ENCODE measurements around the gene DCPS. TPM values are rescaled to one million over a fixed set of nuclear protein-coding genes. Genes with fewer than 3 reads are reported as not detected.
A peak's percentile ranks its signal among the peaks of the same experiment; 100 is the strongest.
"Not testable (repeated sequence)": the region's sequence is repeated elsewhere in the genome, so short reads cannot be mapped to it uniquely, and the experiment has no call there.

The DCPS gene
- total RNA-seq, 1 donor from 2014 or later, result 40.4 TPM

DNA sequence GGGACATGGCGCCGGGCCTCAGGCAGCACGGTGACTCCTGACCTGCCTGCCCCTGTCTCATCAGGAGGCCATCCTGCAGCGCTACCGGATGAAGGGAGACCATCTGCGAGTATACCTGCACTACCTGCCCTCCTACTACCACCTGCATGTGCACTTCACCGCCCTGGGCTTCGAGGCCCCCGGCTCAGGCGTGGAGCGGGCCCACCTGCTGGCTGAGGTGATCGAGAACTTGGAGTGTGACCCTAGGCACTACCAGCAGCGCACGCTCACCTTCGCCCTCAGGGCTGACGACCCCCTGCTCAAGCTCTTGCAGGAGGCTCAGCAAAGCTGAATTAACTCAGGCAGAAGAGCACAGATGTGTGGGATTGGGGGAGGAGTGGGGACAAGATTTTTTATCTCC lies 41.4 kb downstream of the DCPS start:
- peak overlapping the region; percentile 66 for H3K27ac Mint-ChIP-seq
- H3K4me3 Mint-ChIP-seq, result no peak overlapping the region
- H3K36me3 Mint-ChIP-seq (ENCODE audit: low read depth), result peaks cover 25% of the 10 kb centered on the region
- peaks cover 44% of the 10 kb centered on the region for H3K4me1 Mint-ChIP-seq (ENCODE audit: low read depth)
- no peaks in the 10 kb centered on the region for H3K9me3 Mint-ChIP-seq
- DNase-seq (ENCODE audit: low spot score), result no peak
- intact Hi-C loops (cut with micrococcal nuclease), result no loop called here
- no peaks in the 10 kb centered on the region for H3K27me3 Mint-ChIP-seq (ENCODE audit: insufficient read depth)

- peaks cover 29% of the 10 kb centered on the region for H3K36me3 Mint-ChIP-seq (ENCODE audit: low read depth)
- H3K27me3 Mint-ChIP-seq (ENCODE audit: insufficient read depth), result no peaks in the 10 kb centered on the region
- H3K4me1 Mint-ChIP-seq (ENCODE audit: low read depth), result peaks cover 47% of the 10 kb centered on the region
- no peak for DNase-seq (ENCODE audit: low spot score)
- H3K9me3 Mint-ChIP-seq, result no peaks in the 10 kb centered on the region
- no peak overlapping the region for H3K4me3 Mint-ChIP-seq
- intact Hi-C loops (cut with micrococcal nuclease), result no loop called here
- H3K27ac Mint-ChIP-seq, result peak overlapping the region; percentile 79
These were observed 42.1 kb downstream of the DCPS start for GRCh38 chr11:126345759-126346585.

DNA sequence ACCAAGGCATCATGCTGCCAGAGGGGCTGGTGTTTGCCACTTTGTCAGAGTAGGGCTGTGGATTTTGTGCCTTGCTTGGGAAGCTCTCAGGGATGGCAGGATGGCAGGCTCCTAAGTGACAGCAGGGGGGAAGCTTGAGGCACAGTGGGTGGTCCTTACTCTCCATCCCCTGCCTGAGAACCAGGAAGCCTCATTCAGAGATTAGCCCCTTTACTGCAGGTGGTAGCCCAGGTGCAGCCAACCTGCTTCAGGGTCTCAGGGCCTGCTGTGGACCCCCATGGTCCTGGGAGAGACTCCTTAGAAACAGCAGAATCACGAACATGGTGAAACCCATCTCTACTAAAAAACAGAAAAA lies 42.7 kb downstream of the DCPS start:
- no peak for DNase-seq (ENCODE audit: low spot score)
- Mint-ChIP-seq H3K36me3 (ENCODE audit: low read depth) (peaks cover 26% of the 10 kb centered on the region), H3K27ac (peak overlapping the region; percentile 79), H3K27me3 (ENCODE audit: insufficient read depth) (no peaks in the 10 kb centered on the region), H3K4me1 (ENCODE audit: low read depth) (peaks cover 43% of the 10 kb centered on the region), H3K9me3 (no peaks in the 10 kb centered on the region), H3K4me3 (no peak overlapping the region)
- intact Hi-C loops (cut with micrococcal nuclease), result no loop called here

DNA sequence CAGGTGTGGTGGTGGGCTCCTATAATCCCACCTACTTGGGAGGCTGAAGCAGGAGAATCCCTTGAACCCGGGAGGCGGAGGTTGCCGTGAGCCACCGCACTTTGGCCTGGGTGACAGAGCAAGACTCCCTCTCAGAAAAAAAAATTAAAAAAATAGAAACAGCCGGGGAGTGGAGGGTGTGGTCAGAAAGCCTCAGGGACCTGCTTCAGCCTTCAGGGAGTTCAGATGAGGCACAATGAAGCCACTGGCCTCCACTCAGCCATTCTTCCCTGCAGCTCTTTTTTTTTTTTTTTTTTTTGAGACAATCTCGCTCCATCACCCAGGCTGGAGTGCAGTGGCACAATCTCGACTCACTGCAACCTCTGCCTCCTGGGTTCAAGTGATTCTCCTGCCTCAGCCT lies 43.1 kb downstream of the DCPS start:
- DNase-seq (ENCODE audit: low spot score); H3K4me3 Mint-ChIP-seq; H3K9me3 Mint-ChIP-seq; H3K27me3 Mint-ChIP-seq (ENCODE audit: insufficient read depth); intact Hi-C loops (cut with micrococcal nuclease); H3K27ac Mint-ChIP-seq: not testable (repeated sequence)
- Mint-ChIP-seq H3K36me3 (ENCODE audit: low read depth) (peaks cover 23% of the 10 kb centered on the region), H3K4me1 (ENCODE audit: low read depth) (peaks cover 40% of the 10 kb centered on the region)

GRCh38 chr11:126347751-126348668 lies 44.1 kb downstream of the DCPS start:
- Mint-ChIP-seq H3K9me3 (no peaks in the 10 kb centered on the region), H3K4me1 (ENCODE audit: low read depth) (peaks cover 44% of the 10 kb centered on the region), H3K36me3 (ENCODE audit: low read depth) (peaks cover 25% of the 10 kb centered on the region), H3K27me3 (ENCODE audit: insufficient read depth) (no peaks in the 10 kb centered on the region), H3K4me3 (no peak overlapping the region), H3K27ac (peak overlapping the region; percentile 19)
- intact Hi-C loops (cut with micrococcal nuclease), result no loop called here
- DNase-seq (ENCODE audit: low spot score), result no peak

DNA sequence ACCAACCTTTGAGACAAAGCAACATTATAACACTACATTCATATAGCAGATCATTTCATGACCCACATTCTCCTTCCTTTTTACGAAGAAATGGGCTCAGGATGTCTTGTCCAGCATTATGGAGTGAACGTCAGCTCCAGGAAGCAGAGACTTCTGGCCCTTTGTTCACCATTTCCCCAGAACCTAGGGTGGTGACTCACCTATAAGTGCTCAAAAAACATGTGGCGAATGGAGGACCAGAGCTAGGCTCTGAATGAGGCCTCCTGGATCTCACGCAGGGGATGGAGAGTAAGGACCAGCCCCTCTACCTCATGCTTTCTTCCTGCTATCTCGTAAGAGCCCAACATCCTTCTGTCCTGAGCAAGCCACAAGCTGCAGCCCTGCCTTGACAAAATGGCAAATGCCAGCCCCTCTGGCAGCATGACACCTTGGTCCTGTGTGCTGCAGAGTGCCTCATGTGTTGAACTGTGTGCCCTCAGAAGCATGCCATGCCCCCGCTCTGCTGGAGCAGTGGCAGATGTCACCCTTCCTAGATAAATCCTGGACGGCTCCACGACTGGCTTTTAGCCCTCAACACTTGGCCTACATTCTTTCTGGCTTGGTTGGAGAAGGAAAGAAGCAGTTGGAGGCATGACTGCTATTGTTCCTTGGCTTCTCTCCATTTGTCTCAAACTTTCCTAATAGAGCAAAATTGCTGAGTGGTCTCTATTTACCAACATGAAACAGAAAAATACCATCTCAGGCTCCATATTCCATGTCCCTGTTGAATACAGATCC lies 45.1 kb downstream of the DCPS start:
- H3K4me1 Mint-ChIP-seq (ENCODE audit: low read depth), result peaks cover 54% of the 10 kb centered on the region
- intact Hi-C loops (cut with micrococcal nuclease), result no loop called here
- H3K27ac Mint-ChIP-seq, result peak overlapping the region; percentile 19
- no peak overlapping the region for H3K4me3 Mint-ChIP-seq
- H3K27me3 Mint-ChIP-seq (ENCODE audit: insufficient read depth), result no peaks in the 10 kb centered on the region
- H3K9me3 Mint-ChIP-seq, result no peaks in the 10 kb centered on the region
- no peak for DNase-seq (ENCODE audit: low spot score)
- H3K36me3 Mint-ChIP-seq (ENCODE audit: low read depth), result peaks cover 22% of the 10 kb centered on the region

GRCh38 chr11:126350836-126351235 lies 47.0 kb downstream of the DCPS start:
- intact Hi-C loops (cut with micrococcal nuclease), result loop anchor here (5.0 kb wide), 1 partner anchor 34 kb away; no protein-coding TSS in a partner anchor
- Mint-ChIP-seq H3K9me3 (no peaks in the 10 kb centered on the region), H3K27me3 (ENCODE audit: insufficient read depth) (no peaks in the 10 kb centered on the region), H3K4me3 (no peak overlapping the region), H3K36me3 (ENCODE audit: low read depth) (peaks cover 25% of the 10 kb centered on the region), H3K27ac (peak overlapping the region; percentile 13), H3K4me1 (ENCODE audit: low read depth) (peaks cover 58% of the 10 kb centered on the region)
- no peak for DNase-seq (ENCODE audit: low spot score)

DNA sequence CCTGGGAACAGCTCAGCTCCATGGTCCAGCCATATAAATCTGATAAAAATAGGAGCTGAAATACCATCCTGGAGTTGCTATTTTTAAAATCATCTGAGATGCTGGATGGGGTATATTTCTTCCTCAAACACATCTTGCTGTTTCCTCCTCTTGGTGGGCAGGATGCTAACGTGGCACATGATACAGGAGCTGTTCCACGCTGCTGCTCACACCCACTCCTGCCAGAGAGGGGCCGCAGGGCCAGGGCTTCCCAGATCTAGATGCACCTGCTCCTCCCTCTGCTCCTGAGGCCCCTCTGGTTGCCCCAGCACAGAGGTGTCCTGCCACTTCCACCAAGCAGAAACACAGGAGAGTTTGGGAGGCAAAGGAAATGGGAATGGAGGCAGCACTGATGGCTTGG lies 48.3 kb downstream of the DCPS start:
- Mint-ChIP-seq H3K27ac (peak overlapping the region; percentile 90), H3K4me1 (ENCODE audit: low read depth) (peaks cover 51% of the 10 kb centered on the region), H3K4me3 (no peak overlapping the region), H3K9me3 (no peaks in the 10 kb centered on the region), H3K27me3 (ENCODE audit: insufficient read depth) (no peaks in the 10 kb centered on the region), H3K36me3 (ENCODE audit: low read depth) (peaks cover 19% of the 10 kb centered on the region)
- intact Hi-C loops (cut with micrococcal nuclease), result loop anchor here (5.0 kb wide), 1 partner anchor 35 kb away; no protein-coding TSS in a partner anchor
- no peak for DNase-seq (ENCODE audit: low spot score)

DNA sequence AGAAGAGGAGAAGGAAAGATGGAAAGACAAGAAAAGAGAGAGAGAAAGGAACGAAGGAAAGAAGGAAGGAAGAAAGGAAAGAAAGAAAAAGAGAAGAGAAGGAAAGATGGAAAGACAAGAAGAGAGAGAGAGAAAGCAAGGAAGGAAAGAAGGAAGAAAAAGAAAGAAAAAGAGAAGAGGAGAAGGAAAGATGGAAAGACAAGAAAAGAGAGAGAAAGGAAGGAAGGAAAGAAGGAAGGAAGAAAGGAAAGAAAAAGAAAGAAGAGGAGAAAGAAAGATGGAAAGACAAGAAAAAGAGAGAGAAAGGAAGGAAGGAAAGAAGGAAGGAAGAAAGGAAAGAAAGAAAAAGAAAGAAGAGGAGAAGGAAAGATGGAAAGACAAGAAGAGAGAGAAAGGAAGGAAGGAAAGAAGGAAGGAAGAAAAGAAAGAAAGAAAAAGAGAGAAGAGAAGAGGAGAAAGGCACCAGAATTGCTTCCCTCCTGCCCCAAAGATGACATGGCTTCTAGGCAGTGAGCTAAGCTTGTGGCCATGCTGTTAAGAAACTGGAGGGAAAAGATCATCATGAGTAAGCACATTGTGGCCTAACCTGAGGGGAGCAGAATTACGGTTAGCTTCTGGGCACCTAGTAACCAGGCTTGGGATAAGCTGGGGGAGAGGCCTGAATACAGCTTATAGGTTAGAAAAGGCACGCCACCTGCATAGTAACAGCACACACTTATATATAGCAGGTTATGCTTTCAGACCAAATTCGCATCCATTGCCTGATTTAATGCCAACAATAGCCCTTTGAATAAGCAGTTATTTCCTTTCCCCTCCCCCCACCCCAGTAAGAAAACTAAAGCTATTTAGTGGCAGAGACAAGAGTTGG lies 49.3 kb downstream of the DCPS start:
- Mint-ChIP-seq H3K36me3 (ENCODE audit: low read depth) (peaks cover 19% of the 10 kb centered on the region), H3K9me3 (no peaks in the 10 kb centered on the region), H3K4me1 (ENCODE audit: low read depth) (peaks cover 50% of the 10 kb centered on the region), H3K27ac (peak overlapping the region; percentile 90), H3K27me3 (ENCODE audit: insufficient read depth) (no peaks in the 10 kb centered on the region), H3K4me3 (peak overlapping the region; percentile 80)
- intact Hi-C loops (cut with micrococcal nuclease), result loop anchor here (5.0 kb wide), 1 partner anchor 36 kb away; no protein-coding TSS in a partner anchor
- peak; percentile 16 for DNase-seq (ENCODE audit: low spot score)

- Mint-ChIP-seq H3K4me1 (ENCODE audit: low read depth) (peaks cover 37% of the 10 kb centered on the region), H3K27me3 (ENCODE audit: insufficient read depth) (no peaks in the 10 kb centered on the region), H3K36me3 (ENCODE audit: low read depth) (peaks cover 17% of the 10 kb centered on the region), H3K4me3 (peak overlapping the region; percentile 95), H3K27ac (peak overlapping the region; percentile 92), H3K9me3 (no peaks in the 10 kb centered on the region)
- intact Hi-C loops (cut with micrococcal nuclease), result loop anchor here (1.0 to 5.0 kb wide), 6 partner anchors 37 to 467 kb away; partner anchors contain the start of genes CDON, DCPS, DDX25 and FAM118B
- no peak for DNase-seq (ENCODE audit: low spot score)
These were observed 50.9 kb downstream of the DCPS start for GRCh38 chr11:126354631-126355323.

GRCh38 chr11:126355324-126355925 lies 51.6 kb downstream of the DCPS start, which contains the start of gene ST3GAL4:
Gene ST3GAL4, plus strand, starts transcription at chr11:126355686. Its CDS starts 50,470 bp downstream, at chr11:126406156.
- Mint-ChIP-seq H3K4me3 (peak within 1 kb of the TSS; percentile 95), H3K4me1 (ENCODE audit: low read depth) (peaks cover 36% of the 10 kb centered on the region), H3K36me3 (ENCODE audit: low read depth) (peaks cover 16% of the 10 kb centered on the region), H3K9me3 (no peaks in the 10 kb centered on the region), H3K27me3 (ENCODE audit: insufficient read depth) (no peaks in the 10 kb centered on the region), H3K27ac (peak within 1 kb of the TSS; percentile 92)
- peak; percentile 64 for DNase-seq (ENCODE audit: low spot score)
- intact Hi-C loops (cut with micrococcal nuclease), result loop anchor here (1.0 to 2.0 kb wide), 5 partner anchors 51 to 468 kb away; partner anchors contain the start of genes CDON, DCPS, DDX25 and FAM118B

All from activated T-helper 1 cell treated with anti-CD3 and anti-CD28 coated beads, Interleukin-12 subunit alpha, Interleukin-12 subunit beta, Interleukin-2, Interleukin-4 antibody, amounts not matched to agents 30 ng/mL and 10 ng/mL and 1 ng/mL, durations not matched to agents 14 hours and 24 hours and 36 hours (primary cell).